GM19397 (cell line): Measurements from ENCODE around the gene PDZRN3.

ENCODE experiments used
- ATAC-seq: cut with Tn5 transposase; IDR thresholded peaks from one replicate; pipeline ENCODE4 v1.9.1; 2021; ENCODE audit warnings: mild to moderate bottlenecking, moderate library complexity; ENCODE audit not compliant: unreplicated experiment

PDZRN3 gene

DNA sequence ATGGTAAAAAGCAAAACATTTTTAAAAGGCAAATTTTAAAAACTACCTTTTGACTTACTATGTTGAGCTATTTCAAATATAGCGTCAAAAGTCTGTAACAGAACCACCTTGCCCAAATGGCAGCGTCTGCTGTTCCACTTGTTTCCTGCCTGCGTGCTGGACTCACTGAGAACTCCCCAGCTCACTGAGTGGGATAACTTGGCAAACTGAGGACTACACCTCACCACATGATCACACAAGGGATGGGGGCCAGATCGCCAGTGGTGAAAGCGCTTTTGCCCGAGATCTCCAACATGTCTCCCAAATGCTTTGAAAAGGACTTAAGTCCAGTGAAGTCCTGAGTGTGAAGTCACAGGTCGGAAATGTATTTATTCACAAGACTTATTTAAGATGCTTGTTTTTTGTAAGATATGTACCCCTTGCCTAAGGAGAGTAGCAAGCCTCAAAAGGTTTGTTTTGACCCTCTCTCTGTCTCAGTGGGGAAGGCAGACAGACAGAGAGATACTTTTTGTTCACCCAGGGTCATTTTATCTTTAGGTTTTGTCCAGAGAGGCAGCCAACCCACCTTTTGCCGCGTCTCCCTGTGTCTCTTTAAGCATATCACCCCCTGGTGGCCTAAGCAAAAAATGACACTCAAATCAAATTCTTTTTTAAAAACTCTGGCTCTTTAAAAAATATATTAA is 192.6 kb downstream of the PDZRN3 start:
- no peak for ATAC-seq

DNA sequence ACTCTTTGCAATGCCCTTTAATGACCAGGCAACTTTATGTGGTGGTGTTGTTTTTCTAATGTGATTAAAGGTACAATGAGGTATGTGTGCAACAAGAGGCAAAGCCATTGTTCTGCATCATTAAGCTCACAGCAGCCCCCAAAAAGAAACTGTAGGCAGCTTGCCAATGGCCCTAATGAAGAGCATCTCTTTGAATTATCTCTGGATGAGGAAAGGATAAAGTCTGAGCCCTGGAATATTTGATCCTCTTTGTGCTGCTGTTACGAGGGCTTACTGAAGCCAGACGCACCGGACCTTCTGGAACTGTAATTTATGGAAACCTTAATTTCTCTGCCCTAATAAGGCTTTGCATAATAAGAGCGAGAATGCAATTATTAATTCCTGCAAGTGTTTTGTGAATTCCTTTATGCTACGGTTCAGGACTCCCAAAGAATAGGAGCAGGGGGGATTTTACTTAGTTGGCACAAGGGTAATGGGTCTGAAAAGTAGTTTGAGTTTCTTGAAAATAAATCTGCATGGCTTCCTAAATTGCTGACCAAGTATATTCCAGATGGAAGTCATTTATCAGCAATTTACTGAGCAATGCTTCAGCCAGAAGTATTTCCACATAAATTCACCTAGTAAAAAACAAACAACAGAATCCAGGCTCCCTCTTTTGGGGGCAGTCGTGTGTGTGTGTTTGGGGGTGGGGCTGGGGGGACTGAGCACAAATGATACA is 193.4 kb downstream of the PDZRN3 start:
- ATAC-seq = no peak

DNA sequence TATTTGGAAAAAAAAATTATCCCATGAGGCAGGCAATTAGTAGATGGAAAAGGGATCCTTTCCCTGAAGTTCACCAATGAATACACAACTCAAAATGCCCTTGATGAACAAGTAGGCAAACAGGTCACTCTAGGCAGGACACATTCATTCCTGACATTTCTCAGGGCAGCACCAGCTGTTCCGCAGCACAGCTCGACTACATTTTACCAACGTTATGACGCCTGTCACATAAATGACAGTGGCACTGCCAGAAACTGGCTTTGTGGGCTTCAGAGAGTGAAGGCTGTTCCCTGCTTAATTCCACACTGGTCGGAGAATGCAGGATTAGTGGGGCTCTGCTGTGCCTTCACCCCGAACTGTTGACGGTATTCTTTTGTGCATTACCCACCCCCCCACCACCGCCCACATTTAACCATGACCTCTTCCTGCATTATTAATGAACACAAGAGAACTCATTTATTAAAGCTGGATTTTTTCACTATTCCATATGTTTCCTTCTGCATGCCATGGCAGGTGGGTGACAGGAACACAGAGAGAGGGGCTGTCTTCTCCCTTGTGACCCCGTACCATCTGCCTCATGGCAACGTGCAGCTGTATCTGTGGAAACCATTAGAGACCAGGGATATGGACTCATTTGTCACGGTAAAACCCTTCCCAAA is 197.6 kb downstream of the PDZRN3 start:
- ATAC-seq = no peak

DNA sequence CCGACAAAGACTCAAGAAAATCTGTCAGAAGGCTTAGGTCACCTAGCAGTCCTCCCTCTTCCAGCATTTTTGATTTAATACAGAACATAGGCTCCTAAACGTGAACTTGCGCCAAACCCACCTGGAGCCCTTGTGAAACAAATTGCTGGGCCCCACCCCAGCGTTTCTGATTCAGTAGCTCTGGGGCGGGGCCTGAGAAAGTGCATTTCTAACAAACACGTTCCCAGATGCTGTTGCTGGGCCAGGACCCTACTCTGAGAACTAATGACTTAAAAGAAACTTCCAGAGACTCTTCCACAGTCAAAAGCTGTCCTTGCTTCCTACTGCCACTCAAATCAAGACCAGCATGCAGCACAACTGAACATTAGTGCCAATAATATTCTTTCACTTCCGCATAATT is 198.1 kb downstream of the PDZRN3 start:
- ATAC-seq = no peak

DNA sequence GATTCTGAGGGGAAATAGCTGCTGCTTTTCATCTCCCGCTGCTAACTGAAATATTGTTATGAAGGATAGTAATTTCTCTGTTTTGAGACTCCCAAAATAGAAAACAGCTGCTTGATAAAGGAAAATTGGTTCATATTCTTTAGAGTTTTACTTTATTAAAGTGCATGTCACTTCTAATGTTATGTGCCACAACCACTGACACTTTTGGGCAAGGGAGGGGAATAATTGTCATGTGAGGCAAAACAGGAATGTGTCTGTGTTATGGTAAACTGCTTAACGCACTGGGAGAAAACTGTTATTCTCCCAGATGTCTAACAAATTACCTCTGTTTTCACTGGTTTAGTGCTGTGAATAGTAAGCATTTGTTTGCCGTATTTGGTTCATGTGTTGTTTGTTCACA is 201.6 kb downstream of the PDZRN3 start:
- no peak for ATAC-seq

DNA sequence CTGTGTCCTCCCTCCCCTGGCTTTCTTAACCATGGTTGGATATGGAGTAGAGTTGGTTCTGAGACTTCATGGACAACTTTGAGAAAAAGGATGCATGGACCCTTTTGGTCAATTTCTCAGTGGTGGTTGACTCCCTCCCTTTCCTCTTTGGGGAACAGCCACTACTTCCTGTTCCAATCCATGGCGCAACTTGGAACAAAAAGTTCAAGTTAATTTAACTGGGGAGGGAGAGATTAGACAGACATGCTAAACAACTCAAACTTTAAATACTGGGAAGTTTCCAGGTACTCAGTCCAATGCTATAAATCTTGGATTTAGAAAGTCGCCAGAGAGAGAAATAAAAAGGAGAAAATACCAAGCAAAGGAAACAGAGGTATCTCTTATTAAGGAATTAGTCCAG is 202.2 kb downstream of the PDZRN3 start:
- no peak for ATAC-seq

DNA sequence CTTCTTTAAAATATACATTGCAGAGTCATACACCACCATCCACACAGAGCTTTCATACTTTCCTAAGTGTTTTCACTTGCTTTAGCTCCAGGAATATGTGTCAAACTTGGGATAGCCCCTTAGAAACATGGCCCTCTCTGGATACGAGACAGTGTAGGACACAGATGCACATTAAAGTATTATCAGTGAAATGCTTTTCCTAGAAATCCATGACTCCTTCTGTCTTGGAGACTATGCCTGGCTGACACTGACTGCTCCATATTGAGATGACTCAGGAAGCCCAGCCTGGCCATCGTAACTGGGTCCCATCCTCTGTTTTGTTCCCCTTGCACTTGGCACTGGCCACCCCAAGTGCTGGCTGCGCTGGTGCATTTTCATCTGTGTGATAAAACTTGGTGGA is 204.8 kb downstream of the PDZRN3 start:
- ATAC-seq = no peak

DNA sequence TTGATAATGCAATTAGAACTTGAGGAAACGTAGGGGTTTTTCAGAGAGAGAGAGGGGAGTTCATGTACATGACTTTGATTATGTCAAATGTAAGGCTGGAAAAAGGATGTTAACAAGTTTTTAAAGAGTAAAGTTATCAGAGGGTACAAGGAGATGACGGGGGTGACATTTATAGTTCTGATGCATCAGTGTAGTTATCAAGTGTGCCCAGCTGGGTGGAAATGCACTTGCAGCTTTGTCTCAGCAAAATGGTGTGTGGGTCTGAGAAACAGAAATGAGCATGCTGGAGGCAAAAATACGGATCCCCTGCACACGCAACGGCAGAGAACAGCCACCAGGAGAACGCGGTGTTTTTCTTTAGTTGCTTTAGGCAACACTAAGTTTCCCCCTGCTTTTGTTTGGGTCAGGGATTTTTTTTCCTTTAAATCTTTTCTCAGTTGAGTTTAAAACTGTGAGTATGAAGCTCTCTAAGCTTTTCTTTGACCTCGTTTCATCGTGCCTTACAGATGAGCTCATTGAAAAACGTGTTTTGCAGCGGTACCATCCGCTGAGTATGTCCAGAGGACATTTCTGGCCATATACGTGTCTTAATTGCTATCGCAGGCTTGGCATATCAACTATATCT is 205.4 kb downstream of the PDZRN3 start:
- no peak for ATAC-seq

DNA sequence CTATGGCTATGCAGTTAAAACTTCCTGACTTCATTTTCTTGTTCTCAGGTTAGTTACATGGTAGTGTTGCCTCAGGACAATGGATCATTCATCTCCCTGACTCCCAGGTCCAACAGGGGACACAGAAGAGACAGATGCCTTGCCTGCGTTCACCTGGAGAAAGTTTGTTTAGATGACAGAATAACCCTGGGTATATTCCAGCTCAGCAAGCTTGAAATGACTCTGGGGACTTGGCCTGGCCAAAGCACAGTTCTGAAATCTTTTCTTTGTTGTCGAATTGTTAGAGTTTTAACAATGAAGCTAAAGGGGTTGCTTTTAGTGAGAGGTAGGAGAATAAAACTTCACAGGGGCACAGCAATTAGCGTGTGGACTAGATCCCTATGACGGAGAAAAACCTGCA is 206.1 kb downstream of the PDZRN3 start:
- no peak for ATAC-seq

DNA sequence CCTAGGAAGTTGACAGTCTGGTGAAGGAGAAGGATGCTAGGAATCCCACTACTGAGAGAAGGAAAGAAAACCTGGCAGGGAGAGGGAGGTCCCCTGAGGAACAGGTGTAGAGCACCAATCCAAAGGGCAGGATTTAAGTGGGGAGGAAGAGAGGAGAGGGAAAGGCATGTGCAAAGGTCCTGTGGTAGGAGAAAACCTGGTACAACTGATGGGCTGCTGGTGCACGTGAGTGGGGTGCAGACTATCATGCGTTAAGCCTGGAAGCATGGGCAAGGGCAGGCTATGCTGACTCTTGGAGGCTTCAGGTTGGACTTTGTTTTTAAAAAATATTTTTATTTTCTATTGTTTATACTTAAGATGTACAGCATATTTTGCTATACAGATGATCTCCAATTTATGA is 209.6 kb downstream of the PDZRN3 start:
- no peak for ATAC-seq

DNA sequence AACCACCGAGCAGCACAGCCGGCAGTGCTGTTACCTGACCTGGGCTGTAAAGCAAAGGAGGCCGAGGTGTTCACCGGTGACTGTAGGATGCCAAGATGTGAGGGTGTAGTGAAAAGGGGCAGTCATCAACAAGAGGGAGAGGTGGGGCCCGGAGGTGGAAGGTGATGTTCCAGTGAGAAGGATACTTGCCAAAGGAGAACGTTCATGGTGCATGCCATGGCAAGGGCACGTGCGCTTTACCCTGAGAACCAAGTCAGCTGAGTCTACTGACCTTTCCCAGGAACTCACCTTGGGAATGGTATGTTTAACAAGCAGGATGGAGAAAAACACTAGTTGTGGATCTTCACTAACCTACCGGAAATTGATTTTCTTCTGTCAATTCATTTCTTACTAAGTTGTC is 211.1 kb downstream of the PDZRN3 start:
- ATAC-seq = no peak

DNA sequence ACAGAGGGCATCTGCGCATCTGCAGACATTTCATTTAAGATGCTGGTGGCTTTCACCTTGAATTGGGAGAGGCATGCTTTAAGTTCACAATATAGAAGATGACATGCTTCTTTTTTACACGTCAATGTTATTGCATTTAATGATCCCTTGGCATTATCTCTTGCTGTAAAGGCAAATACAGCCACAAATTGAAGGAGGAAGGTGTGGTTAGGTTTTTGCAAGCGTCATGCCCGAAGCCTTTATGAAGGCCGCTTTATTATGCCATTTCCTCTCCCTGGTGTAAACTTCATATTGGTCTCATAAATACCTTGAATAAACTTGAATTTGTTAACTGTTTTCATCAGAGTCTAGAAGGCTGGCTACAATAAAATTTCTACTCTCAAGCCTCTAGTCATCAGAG is 212.7 kb downstream of the PDZRN3 start:
- ATAC-seq = no peak

DNA sequence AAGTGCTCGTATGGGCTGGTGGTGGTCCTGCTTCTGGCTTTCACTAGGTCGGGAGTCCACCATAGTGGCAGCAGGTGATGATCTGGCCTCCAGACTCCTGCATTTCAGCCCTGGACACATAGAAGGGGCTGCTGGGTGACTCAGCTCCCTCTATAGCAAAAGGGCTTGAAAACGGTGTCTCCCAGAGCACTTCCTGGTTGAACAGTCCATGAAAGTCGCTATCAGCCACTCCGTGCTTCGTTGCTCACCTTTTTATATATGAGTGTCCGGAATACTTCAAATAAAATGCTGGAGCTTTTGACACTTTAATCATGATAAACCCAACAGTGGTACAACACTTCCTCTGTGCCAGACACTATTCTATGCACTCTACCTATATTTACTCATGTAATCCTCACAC is 213.2 kb downstream of the PDZRN3 start:
- no peak for ATAC-seq

DNA sequence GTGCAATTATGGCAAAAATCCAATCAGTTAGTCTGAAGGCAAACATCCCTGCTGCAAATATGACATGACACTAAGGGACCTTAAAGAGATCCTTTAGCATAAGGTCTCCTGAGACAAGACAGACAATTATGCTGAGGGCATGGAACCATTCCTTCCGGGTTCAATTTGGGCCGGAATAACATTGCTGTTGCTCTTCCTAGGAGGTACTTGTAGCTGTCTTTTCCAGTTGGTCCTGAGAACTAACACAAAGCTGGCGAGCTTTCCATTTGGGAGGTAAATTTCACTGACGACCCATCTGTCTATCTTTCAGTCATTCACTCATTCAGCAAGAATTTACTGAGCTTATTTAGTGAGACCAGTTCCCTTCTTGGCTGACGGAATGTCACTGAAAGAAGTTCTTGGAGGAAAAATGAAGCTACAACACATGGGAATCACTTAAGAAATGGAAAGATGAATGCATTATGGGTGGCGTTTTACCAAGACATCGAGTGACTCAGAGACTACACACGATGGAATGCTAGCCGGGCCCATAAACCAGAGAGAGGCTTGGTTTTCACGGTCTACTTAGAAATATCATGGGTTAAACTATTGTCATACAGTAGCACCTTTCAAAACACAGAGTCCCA is 215.5 kb downstream of the PDZRN3 start:
- no peak for ATAC-seq

DNA sequence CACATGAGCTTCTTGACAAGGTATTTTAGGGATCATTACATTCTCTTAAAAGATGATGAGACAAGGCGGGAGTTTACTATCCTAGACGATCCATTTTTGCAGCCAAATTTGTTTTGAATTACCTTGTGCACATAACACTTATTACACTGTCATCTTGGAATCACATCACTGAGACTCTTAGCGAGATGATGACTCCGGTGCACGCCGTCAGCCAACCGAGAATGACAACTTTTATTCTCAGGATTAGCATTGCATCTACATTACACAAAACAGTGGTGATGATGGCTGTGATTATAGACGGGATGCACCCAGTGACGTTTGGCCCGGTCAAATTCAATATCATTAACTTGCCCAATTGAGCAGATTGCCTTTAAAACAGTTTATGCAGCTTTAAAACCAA is 216.1 kb downstream of the PDZRN3 start:
- ATAC-seq = no peak

DNA sequence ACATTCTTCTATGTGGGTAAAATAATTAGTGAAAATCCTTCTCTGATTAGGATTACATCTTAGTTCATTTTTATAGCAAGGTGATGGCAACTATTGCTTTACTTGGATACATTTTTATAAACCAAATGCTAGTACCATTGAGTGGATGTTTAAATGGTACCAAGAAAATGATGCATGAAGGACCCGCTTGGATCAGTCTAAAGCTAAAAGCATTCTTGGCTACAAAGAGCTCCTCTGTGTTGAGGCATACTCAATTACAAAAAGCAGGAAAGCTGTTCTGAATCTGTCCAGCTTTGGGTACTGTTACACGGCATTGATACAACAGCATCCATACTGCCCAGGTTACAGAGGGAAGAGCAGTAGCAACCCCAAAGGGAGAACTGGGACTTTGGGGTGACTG is 217.2 kb downstream of the PDZRN3 start:
- ATAC-seq = no peak

DNA sequence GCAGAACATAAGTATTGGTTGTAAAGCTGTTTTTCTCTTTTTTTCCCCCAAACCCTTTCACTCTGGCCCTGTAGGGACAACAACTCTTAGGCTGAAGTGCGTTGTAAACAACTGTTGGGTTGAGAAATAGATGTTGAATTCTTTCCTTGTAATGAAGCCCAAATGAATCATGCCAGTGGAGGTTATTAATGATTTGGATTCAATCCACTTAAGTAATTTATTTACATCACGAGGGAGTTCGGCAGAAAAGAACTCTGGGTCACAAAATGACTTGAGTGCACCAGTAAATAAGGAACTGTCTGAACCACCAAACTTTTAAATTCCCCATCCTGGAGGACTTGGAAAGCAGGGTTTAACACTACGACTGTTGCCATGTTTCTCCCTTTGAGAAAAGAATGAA is 218.9 kb downstream of the PDZRN3 start:
- no peak for ATAC-seq

DNA sequence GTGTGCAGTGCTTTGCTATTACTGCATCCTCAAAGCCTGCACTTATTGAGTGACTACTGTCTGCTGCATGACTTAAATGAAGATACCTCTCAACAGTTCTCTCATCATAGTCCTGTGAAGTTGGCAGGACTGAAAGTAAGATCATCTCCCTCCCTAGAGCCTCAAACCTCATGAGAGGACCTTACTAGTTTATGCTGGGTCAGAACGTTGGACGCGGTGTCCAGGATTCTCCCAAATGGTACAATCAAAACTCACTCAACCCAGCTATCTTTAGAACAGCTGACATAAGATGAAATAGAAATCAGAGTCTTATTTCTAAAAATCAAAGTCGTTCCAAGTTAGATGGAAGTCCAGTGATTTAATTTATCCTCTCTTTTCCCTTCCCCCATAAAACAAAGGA is 219.7 kb downstream of the PDZRN3 start:
- no peak for ATAC-seq

DNA sequence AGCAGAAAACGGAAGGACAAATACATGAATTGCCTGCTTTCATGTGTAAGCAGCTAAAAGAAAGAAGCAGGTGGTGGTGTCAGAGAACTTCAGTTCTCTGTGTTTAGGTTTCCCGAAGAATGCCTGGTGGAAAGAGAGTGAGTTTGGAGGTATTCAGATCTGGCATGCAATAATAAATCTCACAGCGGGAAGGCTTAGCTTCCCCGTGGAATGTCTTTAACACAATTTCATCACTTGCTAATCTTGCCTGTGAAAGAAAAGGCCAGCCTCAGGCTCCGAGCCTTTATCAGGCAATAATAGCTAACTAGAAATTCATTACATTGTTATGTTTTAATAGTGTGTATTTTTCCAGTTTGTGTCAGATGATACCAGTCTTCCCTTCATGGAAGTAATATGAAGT is 220.3 kb downstream of the PDZRN3 start:
- no peak for ATAC-seq

DNA sequence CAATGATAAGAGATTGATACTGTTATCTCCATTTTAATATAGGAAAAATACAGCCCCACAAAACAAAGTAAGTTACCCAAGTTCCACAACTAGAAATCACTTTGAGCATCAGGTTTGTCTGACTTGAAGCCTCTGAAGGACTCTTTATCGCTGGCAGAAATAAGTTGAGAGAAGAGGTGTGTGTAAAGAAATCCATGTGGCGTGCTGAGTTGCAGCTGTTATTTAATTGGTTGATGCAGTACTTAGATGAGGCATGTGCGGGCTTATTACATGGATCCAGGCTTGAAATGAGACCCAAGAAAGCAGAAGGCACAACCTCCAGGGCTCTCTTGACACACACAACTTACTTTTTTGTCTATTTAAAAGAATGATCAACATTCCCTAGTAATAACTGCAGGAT is 221.3 kb downstream of the PDZRN3 start:
- ATAC-seq = no peak

DNA sequence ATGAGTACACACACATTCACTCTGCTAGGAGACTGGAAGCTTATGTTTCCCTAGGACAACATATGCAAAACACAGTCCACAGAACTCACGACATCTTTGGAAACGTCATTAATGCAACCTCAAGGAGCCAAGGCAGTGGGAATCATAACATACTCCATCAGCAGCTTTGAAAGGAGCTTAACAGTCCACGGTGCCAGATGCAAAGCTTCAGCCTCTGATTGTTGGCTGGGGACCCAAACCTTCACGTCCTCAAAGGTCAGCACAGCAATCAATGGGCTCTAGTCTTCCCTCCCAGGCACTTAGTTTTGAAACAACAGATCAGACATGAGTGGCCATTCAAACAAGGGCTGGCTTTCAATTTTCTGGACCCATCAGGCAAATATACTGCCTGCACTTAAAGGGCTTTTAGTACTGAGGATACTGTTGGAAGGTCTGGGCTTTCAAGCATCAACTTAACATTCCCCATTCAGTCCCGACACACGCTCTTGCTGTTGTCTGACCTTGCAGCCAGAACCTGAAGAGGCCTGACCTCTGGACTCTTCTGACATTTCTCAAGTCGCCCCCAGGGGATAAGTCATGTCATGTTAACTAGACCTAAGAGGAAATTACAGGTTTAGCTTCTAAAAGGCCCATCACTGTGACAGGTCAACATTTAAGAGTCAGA is 223.0 kb downstream of the PDZRN3 start:
- ATAC-seq = no peak
